ENCODE measurements around the gene LINC00237.

The LINC00237 gene

DNA sequence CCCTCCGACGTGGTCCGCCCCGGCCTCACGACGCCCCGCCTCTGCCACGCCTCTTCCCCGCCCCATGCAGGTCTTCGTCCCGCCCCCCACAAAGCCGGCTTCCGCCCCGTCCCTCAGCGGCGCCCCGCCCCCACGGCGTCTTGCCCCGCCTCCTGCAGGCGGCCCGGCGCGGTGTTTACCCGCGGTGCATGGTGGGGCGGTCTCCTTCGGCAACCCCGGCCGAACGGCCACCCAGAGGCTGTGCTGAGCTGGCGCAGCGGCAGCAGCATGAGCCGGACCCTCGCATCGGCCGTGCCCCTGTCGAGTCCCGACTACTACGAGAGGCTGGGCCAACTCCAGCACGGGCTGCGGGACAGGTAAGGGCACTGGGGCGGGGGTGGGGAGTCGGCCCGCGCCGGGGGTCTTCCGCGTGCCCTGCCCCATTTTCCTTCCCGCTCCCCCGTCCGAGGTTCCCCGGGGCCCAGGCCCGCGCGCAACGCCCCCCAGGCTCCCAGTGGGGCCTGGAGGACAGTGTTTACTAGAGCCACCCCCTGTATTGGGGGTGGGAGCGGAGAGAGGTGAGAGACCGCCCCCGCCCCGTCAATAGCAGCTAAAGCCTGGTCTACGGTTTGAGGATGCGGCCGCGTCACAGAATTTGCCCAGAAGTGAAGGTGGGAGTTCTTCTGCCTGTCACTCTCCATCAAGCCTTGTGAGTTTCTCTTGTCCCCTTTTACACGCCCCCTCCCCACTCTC lies 19.9 kb upstream of the LINC00237 start, which contains the start of gene KIZ:
KIZ (plus strand) TSS at position 234 of the 732 bp plus-strand sequence; CDS start at position 268, 34 bp downstream.
- DNase-seq (ENCODE audit: extremely low read depth in 1 of 2, low read depth in 1 of 2), result peak; percentile 88 to 99

DNA sequence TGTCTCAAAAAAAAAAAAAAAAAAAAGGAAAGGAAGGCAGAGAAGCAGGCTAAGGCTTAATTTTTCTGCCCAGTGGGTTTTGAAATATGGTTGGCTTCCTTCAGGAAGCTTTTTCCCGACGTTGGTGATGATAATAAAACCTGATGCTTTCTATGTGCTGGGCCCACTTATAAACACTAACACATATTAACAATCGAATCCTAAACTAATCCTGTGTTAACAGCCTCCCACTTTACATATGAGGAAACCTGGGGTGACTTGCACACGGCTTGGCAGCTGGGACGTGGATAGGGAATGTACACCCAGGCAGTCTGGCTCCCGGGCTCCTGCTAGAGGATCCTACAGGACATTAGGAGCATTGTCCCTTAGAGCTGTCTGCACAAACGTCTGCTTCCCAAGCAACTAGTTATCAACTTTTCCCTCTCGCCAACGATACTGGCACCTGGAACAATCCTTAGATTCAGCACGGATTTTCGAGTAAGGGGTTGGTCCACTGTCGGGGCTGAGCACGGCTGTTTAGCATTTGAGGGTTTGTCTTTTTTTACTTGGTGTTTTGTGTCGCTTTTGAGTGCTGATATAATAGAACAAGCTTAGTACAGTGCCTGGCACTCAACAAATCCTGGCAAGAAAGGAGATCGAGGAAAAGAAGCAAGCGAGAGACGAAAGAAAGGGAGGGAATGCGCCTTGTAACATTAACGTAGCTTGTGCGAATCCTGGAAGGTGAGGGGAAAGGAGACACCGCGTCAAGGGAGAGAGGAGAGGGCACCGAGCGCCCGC lies 19.1 kb upstream of the LINC00237 start:
- no peak for DNase-seq (ENCODE audit: extremely low read depth in 1 of 2, low read depth in 1 of 2)

GRCh38 chr20:21124190-21124589 lies 18.0 kb upstream of the LINC00237 start:
- DNase-seq (ENCODE audit: extremely low read depth in 1 of 2, low read depth in 1 of 2), result no peak

DNA sequence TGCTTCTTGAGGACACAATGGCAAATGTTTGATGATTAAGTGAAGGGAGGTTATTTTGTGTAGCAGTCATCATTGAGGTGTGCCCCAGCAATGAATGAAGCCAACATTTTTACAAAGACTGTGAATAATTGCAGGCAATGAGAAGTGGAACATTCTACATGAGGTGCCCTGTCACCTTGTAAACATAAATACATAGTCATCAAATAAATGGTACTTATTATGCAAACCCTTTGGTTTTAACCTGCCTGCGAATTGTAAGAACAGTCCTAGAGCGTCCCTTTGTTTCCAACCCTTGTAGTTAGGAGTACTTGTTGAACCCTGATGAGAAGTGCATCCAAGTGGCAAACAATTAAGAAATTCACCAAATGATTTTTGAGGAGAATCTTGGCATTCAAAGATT lies 12.6 kb upstream of the LINC00237 start:
- no peak for DNase-seq (ENCODE audit: extremely low read depth in 1 of 2, low read depth in 1 of 2)

GRCh38 chr20:21118138-21118537 lies 12.0 kb upstream of the LINC00237 start:
- no peak for DNase-seq (ENCODE audit: extremely low read depth in 1 of 2, low read depth in 1 of 2)

- no peak for DNase-seq (ENCODE audit: extremely low read depth in 1 of 2, low read depth in 1 of 2)
These were observed 11.4 kb upstream of the LINC00237 start for GRCh38 chr20:21117521-21117920.

DNA sequence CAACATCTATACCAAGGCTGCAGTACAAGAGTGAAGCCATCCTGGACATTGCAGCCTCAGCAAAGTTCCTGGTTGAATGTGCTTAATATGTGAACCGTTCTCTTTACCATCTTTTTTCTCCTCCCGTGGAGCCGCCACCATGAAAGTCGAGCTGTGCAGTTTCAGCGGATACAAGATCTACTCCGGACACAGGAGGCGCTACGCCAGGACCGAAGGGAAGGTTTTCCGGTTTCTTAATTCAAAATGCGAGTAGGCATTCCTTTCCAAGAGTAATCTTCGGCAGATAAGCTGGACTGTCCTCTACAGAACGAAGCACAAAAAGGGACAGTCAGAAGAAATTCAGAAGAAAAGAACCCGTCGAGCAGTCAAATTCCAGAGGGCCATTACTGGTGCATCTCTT lies 8.4 kb upstream of the LINC00237 start:
- no peak for DNase-seq (ENCODE audit: extremely low read depth in 1 of 2, low read depth in 1 of 2)

DNA sequence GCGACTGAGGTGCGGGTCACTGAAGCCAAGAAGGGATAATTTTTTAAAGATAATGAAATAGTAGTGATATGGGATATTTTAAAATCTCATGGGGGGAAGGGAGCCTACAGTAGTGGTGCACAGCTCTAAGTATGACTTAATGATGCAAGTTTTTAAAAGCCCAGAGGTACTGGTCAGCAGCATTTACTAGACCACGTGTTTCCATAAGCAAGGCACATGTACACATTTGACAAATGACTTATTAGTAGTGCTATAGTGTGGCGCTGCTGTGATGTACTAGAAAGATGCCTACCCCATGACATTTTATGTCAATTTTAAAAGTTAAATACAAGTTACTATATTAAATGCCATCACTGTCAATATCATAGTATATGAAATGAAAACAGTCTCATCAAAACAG lies 7.5 kb upstream of the LINC00237 start:
- DNase-seq (ENCODE audit: extremely low read depth in 1 of 2, low read depth in 1 of 2), result no peak

- DNase-seq (ENCODE audit: extremely low read depth in 1 of 2, low read depth in 1 of 2), result no peak
These were observed 5.3 kb upstream of the LINC00237 start for GRCh38 chr20:21111416-21111815.

- no peak for DNase-seq (ENCODE audit: extremely low read depth in 1 of 2, low read depth in 1 of 2)
These were observed 4.7 kb upstream of the LINC00237 start for GRCh38 chr20:21110811-21111210.

DNA sequence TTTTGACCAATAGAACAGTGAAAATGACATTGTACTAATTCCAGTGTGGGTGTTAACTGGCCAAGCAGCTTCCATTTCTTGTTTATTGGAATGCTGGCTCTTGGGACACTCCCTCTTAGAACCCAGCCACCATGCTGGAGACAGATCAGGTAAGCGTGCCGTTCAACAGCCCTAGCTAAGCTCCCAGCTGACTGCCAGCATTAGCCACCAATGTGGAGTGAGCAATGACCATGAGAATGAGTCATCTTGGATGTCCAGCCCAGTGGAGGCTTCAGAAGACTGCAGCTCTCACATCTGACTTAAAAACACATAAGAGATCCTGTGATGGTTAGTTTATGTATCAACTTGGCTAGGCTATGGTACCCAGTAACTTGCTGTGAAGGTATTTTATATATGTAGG lies 3.0 kb upstream of the LINC00237 start:
- no peak for DNase-seq (ENCODE audit: extremely low read depth in 1 of 2, low read depth in 1 of 2)

GRCh38 chr20:21105429-21106170 lies 558 bp downstream of the LINC00237 start:
- DNase-seq (ENCODE audit: extremely low read depth in 1 of 2, low read depth in 1 of 2), result no peak

- no peak for DNase-seq (ENCODE audit: extremely low read depth in 1 of 2, low read depth in 1 of 2)
These were observed 1.2 kb downstream of the LINC00237 start for GRCh38 chr20:21104921-21105320.

DNA sequence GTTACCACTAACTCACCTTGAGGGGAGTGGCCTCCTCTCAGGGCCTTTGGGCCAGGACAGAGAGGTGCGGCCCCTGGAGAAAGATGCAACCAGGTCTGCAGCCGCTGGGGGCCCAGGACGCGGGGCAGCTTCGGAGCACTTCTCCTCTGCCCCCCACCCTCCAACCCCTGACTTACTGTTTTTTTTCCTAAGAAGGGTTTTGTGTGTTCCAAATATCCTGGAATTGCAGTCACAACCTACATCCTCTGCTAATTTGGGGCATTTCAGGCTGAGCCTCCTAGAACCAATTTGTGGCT lies 1.7 kb downstream of the LINC00237 start:
- no peak for DNase-seq (ENCODE audit: extremely low read depth in 1 of 2, low read depth in 1 of 2)

GRCh38 chr20:21103582-21104465 lies 2.3 kb downstream of the LINC00237 start:
- no peak for DNase-seq (ENCODE audit: extremely low read depth in 1 of 2, low read depth in 1 of 2)

DNA sequence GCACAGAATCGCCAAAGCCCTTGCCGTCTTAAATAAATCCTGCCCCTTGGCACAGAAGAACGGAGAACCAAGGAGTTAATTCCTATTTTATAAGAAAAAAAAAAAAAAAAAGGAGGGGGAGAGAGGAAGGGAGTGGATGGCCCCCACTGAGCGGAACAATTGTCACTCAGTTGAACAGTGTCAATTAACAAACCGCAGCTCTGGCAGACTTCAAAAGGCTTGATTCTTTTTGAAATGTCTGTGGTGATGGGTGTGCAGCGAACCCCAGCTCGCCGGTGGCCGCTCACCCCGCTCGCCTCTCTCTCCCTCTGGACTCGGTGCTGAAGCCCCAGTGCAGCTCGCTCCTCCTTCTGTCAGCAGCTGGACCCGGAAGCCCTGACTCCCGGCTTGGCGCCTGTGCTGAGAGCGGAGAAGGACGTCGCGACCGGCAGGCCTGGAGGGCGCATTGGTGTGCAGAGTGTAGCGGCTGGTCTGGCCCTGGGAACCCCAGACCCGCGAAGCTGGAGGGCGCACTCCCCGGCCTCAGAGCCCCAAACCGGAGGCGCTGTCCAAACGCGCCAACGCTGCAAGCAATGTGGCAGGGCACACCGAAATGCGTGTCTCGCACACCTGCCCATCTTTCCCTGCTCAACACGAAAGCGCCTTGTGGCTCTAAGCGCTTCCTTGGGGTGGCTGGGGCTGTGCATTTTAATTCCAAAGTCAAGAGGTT lies 3.4 kb downstream of the LINC00237 start:
- DNase-seq (ENCODE audit: extremely low read depth in 1 of 2, low read depth in 1 of 2), result no peak

DNA sequence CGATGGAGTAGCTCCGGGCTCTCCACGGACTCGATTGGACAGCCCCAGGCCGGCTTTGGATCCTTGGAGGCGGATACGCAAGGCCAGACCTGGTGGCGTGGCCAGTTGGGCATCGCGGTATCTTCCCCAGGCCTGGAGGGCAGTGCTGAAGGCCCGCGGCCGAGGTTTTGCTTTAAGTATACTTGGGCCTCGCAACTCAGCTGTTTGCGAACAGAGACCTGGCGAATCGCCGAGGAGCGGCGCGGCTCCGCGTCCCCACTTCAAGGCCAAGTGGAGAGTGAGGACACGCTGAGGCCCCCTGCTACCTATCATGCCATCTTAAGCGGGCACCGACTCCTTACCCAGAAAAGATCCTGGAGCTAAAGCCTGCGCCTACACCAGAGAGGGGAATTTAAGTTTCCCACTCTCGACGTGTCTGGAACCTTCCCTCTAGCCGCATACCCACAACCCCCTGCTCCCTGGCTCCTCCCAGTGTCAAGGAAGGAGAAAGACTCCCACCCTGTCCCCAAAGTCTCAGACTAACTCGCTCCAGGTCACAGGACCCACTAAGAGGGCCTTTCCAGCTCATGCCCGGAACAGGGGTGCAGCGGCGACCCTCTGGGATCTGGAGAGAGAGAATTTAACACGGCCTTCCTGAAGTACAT lies 4.1 kb downstream of the LINC00237 start:
- no peak for DNase-seq (ENCODE audit: extremely low read depth in 1 of 2, low read depth in 1 of 2)

GRCh38 chr20:21101453-21101931 lies 4.7 kb downstream of the LINC00237 start:
- DNase-seq (ENCODE audit: extremely low read depth in 1 of 2, low read depth in 1 of 2), result no peak
